ENCODE results near the gene STX8.

STX8 gene

GRCh38 chr17:9221922-9222180 lies 353.8 kb downstream of the STX8 start:
- no peak overlapping the region for H3K27ac ChIP-seq
- no peak for TF ChIP-seq CTCF (conservative IDR thresholded peaks at IDR 0.05)

- H3K27ac ChIP-seq: no peak overlapping the region
- TF ChIP-seq CTCF (conservative IDR thresholded peaks at IDR 0.05): no peak
These were observed 354.3 kb downstream of the STX8 start for GRCh38 chr17:9221147-9221921.

- no peak for TF ChIP-seq CTCF (conservative IDR thresholded peaks at IDR 0.05)
- no peak overlapping the region for H3K27ac ChIP-seq
These were observed 355.0 kb downstream of the STX8 start for GRCh38 chr17:9220398-9221146.

- TF ChIP-seq CTCF (conservative IDR thresholded peaks at IDR 0.05): no peak
- no peak overlapping the region for H3K27ac ChIP-seq
These were observed 355.8 kb downstream of the STX8 start for GRCh38 chr17:9219631-9220397.

GRCh38 chr17:9218911-9219310 lies 356.7 kb downstream of the STX8 start:
- no peak for TF ChIP-seq CTCF (conservative IDR thresholded peaks at IDR 0.05)
- no peak overlapping the region for H3K27ac ChIP-seq

- TF ChIP-seq CTCF (conservative IDR thresholded peaks at IDR 0.05): no peak
- no peak overlapping the region; the same call in 1 of the 2 replicates for H3K27ac ChIP-seq
These were observed 357.5 kb downstream of the STX8 start for GRCh38 chr17:9218064-9218635.

Measured in VCaP (cell line).